IgD-negative memory B cell (primary cell): Measurements from ENCODE around the gene SND1. TPM values are rescaled to one million over a fixed set of nuclear protein-coding genes. Genes with fewer than 3 reads are reported as not detected.

Source experiments
- H3K27ac Mint-ChIP-seq, 3 donors: one replicate each; pipeline ENCODE4 v1.8.0; 2020 to 2022; ENCODE audit warnings: mild to moderate bottlenecking in 3 of 3, mixed read lengths in 3 of 3, moderate library complexity in 1 of 3
- H3K27me3 Mint-ChIP-seq: one replicate; pipeline ENCODE4 v1.8.0; 2021; ENCODE audit warnings: mixed read lengths
- H3K36me3 Mint-ChIP-seq: one replicate; pipeline ENCODE4 v1.8.0; 2020; ENCODE audit warnings: mild to moderate bottlenecking, mixed read lengths
- H3K4me1 Mint-ChIP-seq, 3 donors: one replicate each; pipeline ENCODE4 v1.8.0; 2020 to 2022; ENCODE audit warnings: mixed read lengths in 3 of 3, mild to moderate bottlenecking in 1 of 3
- H3K4me3 Mint-ChIP-seq, 4 donors: one replicate each; pipeline ENCODE4 v1.8.0; 2020 to 2022; ENCODE audit warnings: mild to moderate bottlenecking in 4 of 4, mixed read lengths in 4 of 4, moderate library complexity in 3 of 4
- H3K9me3 Mint-ChIP-seq, 3 donors: one replicate each; pipeline ENCODE4 v1.8.0; 2020 to 2021; ENCODE audit warnings: mixed read lengths in 3 of 3, mild to moderate bottlenecking in 1 of 3
- polyA plus RNA-seq: library from polyadenylated mRNA; unstranded; fragments of 300-500 nt; fragmentation: Illumina TruSeq; gene quantifications from one replicate; pipeline ENCODE4 v1.2.3, GENCODE V29; 2021

The SND1 gene
- polyA plus RNA-seq, 1 donor from 2014 or later, result 138 TPM

DNA sequence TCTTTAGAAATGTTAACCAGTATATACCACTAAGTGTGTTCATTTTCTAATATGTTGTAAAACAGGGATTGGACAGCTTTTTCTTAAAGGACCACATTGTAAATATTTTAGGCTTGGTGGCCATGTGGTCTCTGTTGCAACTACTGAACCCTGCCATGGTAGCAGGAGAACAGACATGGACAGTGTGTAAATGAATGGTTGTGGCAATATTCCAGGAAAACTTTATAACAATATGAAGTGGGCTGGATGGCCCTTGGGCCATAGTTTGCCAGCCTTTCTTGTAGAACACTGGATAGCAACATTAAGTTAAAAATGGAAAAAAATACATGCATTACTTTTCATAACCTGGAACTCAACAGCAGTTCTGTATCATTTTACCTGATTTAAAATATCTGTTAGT, 61.0 kb downstream of the SND1 start:
- H3K9me3 Mint-ChIP-seq, result no peaks in the 10 kb centered on the region
- peaks cover 30% of the 10 kb centered on the region for H3K36me3 Mint-ChIP-seq
- H3K4me1 Mint-ChIP-seq, result peaks cover 6 to 9% (median 9%) of the 10 kb centered on the region in 3 donors
- H3K4me3 Mint-ChIP-seq, result no peak overlapping the region
- no peaks in the 10 kb centered on the region for H3K27me3 Mint-ChIP-seq
- H3K27ac Mint-ChIP-seq, result no peak overlapping the region

DNA sequence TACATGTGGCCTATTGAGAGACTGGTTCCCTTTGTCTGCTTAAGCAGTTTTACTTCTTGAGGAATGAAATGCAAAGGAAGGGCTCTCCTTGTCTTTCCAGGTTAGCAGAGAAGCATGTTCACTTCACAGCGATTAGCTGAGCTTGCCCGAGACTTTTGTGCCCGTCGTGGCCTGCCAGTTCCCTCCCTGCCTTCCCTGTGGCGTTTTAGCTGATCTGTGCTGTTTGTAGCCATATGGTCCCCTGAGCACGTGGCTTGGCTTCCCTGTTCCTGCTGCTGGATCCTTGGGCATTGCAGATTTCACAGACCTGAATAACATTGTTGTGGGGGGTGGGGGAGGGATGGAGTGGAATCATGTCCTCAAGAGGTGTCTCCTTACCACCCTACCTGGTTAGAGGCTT, 61.8 kb downstream of the SND1 start:
- Mint-ChIP-seq H3K4me3 (no peak overlapping the region), H3K9me3 (no peaks in the 10 kb centered on the region), H3K27ac (no peak overlapping the region), H3K4me1 (peaks cover 4 to 9% (median 5%) of the 10 kb centered on the region in 3 donors), H3K36me3 (peaks cover 27% of the 10 kb centered on the region), H3K27me3 (no peaks in the 10 kb centered on the region)

DNA sequence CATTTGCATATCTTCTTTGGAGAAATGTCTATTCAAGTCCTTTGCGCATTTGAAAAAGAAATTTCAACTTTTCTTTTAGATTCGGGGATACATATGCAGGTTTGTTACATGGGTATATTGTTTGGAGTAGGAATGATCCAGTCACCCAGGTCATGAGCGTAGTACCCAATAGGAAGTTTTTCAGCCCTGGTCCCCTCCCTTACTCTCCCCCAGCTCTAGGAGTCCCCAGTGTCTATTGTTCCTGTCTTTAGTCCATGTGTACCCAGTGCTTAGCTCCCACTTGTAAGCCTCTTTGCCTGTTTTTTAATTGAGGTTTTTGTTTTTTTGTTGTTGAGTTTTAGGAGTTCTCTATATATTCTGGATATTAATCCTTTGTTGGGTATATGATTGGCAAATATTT, 63.3 kb downstream of the SND1 start:
- H3K4me3 Mint-ChIP-seq, result no peak overlapping the region
- H3K27me3 Mint-ChIP-seq, result no peaks in the 10 kb centered on the region
- H3K9me3 Mint-ChIP-seq, result no peaks in the 10 kb centered on the region
- H3K4me1 Mint-ChIP-seq, result peaks cover 3 to 9% (median 5%) of the 10 kb centered on the region in 3 donors
- H3K36me3 Mint-ChIP-seq, result peaks cover 28% of the 10 kb centered on the region
- H3K27ac Mint-ChIP-seq, result no peak overlapping the region

DNA sequence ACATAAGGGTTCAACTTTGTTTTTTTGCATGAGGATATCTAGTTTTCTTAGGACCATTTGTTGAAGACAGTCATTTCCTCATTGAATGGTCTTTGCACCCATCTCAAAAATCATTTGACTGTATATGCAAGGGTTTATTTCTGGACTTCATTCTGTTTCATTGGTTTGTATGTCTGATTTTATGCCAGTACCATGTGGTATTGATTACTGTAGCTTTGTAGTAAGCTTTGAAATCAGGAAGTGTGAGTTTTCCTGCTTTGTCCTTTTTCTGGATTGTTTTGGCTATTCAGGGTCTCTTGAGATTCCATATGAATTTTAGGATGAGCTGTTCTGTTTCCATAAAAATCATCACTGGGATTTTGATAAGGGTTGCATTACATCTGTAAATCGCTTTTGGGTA, 63.9 kb downstream of the SND1 start:
- Mint-ChIP-seq H3K27ac (no peak overlapping the region), H3K27me3 (no peaks in the 10 kb centered on the region), H3K36me3 (peaks cover 25% of the 10 kb centered on the region)

DNA sequence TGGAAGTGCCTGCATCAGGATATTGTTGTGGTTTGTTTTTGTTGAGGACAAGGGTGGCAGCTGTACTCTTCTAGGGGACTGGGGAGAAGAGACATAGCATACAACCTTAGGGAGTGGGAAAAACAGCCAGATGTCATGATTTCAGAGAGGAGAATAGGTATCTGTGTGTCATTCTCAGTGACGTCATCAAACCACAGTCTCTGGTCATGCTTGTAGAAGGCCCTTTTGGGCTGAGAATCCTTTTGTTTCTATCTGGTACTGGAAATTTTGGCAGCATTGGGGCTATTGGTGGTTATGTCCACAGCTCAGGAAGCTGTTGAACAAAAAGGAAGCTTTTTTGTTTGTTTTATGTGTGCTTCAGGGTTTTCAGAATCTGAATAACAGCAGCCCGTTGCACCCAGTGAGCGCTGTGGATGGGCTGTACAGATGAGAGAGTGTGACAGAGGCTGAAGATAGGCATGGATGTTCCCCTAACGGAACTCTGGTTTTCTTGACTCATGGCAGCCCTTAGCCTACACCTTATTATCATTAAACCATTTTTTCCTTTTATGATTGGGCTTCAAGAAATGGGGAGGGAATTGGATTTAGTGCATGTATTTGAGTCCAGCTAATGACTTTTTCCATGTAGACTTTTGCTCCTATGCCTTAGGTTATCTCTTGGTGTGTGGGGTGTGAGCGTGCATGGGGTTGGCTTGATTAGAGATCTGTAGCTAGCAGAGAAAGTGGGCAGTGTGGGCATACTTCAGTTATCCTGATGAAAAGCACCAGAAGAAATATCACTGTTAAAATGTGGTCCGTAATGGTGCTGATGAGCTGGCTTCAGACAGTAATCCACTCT, 65.7 kb downstream of the SND1 start:
- Mint-ChIP-seq H3K27me3 (no peaks in the 10 kb centered on the region), H3K27ac (no peak overlapping the region), H3K4me1 (peaks cover 3 to 9% (median 5%) of the 10 kb centered on the region in 3 donors), H3K36me3 (peaks cover 24% of the 10 kb centered on the region), H3K4me3 (no peak overlapping the region), H3K9me3 (no peaks in the 10 kb centered on the region)

More for the DNA sequence above, 63.9 kb downstream of the SND1 start:
- Mint-ChIP-seq H3K4me1 (peaks cover 3 to 9% (median 5%) of the 10 kb centered on the region in 3 donors), H3K4me3 (no peak overlapping the region), H3K9me3 (no peaks in the 10 kb centered on the region)

DNA sequence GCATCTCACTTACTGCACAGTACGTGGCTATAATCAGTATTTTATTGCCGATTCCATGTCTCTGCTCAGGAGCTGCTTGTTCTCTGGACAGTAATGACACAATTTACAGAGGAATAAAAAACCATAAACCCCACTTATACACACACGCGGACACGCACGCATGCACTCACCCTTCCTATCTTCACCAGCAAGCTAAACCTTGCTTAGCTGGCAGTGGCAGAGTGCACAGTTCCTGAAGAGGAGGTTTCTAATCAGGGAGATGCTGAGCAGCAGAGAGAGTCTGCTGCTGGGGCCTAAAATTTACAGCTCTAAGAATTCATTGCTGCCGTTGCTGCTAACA, 66.3 kb downstream of the SND1 start:
- Mint-ChIP-seq H3K27me3 (no peaks in the 10 kb centered on the region), H3K27ac (no peak overlapping the region), H3K4me1 (peaks cover 3 to 9% (median 5%) of the 10 kb centered on the region in 3 donors), H3K36me3 (peaks cover 24% of the 10 kb centered on the region), H3K9me3 (no peaks in the 10 kb centered on the region), H3K4me3 (no peak overlapping the region)

DNA sequence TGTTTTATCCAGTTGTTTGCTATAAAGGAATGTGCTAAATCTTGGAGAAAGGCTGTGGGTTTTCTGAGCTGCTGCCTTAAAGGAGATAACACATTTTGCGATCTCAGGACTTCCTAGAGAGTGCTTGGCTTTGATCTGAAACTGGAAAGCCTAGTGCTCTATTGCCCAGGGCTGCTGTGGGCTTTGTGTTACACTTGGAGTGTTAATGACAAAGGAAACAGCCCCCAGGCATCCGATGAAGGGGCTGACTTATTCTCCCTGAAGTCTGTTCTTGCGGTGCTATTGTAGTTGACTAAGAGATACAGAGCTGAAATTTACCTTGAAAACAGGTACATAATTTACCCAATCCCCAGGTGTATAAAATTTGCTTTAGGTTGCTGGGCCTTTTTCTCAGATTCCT, 74.5 kb downstream of the SND1 start:
- Mint-ChIP-seq H3K4me3 (no peak overlapping the region), H3K4me1 (peaks cover 2 to 9% (median 3%) of the 10 kb centered on the region in 3 donors), H3K27me3 (no peaks in the 10 kb centered on the region), H3K27ac (no peak overlapping the region), H3K36me3 (peaks cover 18% of the 10 kb centered on the region), H3K9me3 (no peaks in the 10 kb centered on the region)

DNA sequence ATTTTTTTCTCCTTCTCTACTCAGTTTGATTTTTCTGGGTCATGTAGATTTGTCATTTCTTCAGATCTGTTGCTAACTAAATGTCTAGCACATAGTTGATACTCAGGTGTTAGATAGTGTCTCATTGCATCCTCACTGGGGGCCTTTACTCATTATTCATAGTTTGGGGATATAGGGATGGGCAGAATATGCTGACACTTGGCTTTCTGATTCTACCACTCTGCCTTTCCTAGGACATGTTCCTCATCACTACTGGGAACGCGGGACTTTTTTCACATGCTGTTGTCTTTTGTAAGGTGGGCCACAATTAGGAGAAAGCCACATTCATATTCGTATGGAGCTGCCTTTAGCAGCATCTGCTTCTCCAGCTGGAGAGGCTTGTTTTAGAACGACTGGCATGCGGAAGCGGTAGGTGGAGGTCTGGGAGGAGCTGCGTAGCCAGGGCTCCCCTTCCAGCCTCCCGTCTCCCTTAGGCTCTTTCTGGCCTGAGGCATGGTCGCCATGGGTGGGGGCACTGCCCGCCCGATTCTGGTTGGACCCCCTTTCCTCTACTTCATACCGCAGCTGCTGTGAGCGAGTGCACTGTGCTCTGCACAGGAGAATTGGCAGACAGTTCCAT, 78.8 kb downstream of the SND1 start:
- Mint-ChIP-seq H3K27me3 (no peaks in the 10 kb centered on the region), H3K27ac (no peak overlapping the region), H3K9me3 (no peaks in the 10 kb centered on the region), H3K4me1 (peaks cover 2 to 5% (median 3%) of the 10 kb centered on the region in 3 donors), H3K36me3 (peaks cover 7% of the 10 kb centered on the region), H3K4me3 (no peak overlapping the region)

DNA sequence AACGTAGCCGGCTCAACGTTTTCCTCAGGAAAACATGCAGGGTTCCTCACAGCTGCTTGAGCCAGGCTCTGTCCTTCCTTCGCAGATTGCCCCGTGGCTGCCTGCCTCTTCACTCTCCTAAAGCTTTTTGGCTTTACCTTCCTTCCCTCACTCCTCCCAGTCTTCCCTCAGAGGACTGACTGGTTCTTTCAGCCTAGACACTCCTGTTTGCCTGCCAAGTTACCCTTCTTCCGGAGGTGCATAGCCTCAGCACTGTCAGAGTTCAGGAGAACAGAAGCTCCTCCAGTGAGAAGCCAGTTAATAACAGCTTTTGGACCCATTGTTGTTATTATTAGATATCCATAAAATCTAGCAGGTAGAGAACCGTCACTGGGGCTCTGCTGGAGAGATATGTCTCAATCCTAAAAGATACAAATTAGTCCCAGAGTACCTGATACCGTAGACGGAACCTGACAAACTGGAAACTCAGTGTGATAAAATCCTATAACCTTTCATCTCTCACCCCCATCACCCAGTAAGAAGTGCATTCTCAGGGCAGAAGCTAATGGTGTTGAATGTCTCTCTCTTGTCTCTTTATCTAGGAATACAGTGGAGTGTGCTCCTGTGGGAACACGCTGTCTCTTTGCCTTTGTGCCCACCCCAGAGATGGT, 79.6 kb downstream of the SND1 start:
- H3K36me3 Mint-ChIP-seq, result peaks cover 7% of the 10 kb centered on the region
- peaks cover 2 to 5% (median 3%) of the 10 kb centered on the region in 3 donors for H3K4me1 Mint-ChIP-seq
- H3K27ac Mint-ChIP-seq, result no peak overlapping the region
- H3K27me3 Mint-ChIP-seq, result no peaks in the 10 kb centered on the region
- H3K9me3 Mint-ChIP-seq, result no peaks in the 10 kb centered on the region
- H3K4me3 Mint-ChIP-seq, result no peak overlapping the region

DNA sequence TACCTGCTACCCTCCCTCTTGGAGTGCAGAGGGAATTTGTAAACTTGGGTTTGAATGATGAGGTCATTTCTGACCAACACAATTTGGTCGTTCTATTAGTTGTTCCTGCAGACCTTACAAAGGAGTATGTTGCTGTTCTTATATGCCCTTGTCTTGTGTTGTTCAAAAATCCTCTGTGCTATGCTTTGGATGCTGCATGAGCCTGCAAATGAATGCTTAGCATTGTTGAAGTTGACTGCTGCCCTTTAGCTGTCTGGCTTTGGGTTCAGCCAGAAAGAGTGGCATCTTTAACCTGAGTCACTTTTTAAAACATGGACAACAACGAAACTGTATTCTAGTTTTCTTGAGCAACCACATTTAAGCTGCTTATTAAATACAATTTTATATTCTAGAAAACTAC, 80.3 kb downstream of the SND1 start:
- Mint-ChIP-seq H3K27me3 (no peaks in the 10 kb centered on the region), H3K27ac (no peak overlapping the region), H3K9me3 (no peaks in the 10 kb centered on the region), H3K36me3 (peaks cover 8% of the 10 kb centered on the region), H3K4me1 (peaks cover 2 to 5% (median 3%) of the 10 kb centered on the region in 3 donors), H3K4me3 (no peak overlapping the region)

DNA sequence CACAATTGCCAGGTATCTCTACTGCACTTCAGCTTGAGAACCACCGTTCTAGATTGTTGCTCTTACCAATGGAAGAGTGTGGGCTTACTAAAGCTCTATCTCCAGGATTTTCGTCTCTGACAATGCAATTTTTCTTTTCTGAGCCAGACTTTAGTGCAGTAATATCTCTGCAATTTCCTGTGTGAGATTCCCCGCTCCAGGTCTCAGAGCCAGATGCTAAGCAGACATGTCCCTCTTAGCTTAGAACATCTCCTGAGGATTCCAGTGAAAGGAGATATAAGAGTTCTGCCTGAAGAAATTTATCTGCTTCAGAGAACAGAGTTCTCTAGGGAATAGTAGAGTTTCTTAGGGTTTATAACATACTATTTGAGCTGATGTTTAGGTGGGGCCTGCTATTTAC, 82.0 kb downstream of the SND1 start:
- H3K9me3 Mint-ChIP-seq, result no peaks in the 10 kb centered on the region
- H3K36me3 Mint-ChIP-seq, result peaks cover 9% of the 10 kb centered on the region
- H3K27me3 Mint-ChIP-seq, result no peaks in the 10 kb centered on the region
- no peak overlapping the region for H3K27ac Mint-ChIP-seq
- H3K4me1 Mint-ChIP-seq, result peaks cover 4 to 9% (median 7%) of the 10 kb centered on the region in 3 donors
- no peak overlapping the region for H3K4me3 Mint-ChIP-seq

DNA sequence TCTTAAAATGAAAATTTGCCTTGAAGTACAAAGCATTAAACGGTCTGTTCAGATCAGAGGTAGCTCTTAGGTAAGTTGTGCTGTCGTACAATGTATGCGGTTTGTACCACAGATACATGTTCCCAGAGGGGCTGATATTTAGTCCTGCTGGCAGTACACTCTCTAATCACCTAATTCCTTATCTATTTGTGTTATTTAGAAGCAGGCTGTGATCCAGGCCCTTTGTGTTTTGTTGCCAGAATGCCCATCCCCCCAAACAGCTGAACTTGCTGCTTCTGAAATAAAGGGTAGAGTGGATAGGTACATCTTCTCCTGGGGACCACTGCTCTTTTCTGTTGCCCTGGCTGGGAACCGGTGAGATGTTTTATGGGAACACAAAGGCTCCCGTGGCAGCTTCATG, 84.5 kb downstream of the SND1 start:
- Mint-ChIP-seq H3K27ac (no peak overlapping the region), H3K27me3 (no peaks in the 10 kb centered on the region), H3K9me3 (no peaks in the 10 kb centered on the region), H3K4me3 (no peak overlapping the region), H3K36me3 (peaks cover 8% of the 10 kb centered on the region), H3K4me1 (peaks cover 8 to 12% (median 12%) of the 10 kb centered on the region in 3 donors)

DNA sequence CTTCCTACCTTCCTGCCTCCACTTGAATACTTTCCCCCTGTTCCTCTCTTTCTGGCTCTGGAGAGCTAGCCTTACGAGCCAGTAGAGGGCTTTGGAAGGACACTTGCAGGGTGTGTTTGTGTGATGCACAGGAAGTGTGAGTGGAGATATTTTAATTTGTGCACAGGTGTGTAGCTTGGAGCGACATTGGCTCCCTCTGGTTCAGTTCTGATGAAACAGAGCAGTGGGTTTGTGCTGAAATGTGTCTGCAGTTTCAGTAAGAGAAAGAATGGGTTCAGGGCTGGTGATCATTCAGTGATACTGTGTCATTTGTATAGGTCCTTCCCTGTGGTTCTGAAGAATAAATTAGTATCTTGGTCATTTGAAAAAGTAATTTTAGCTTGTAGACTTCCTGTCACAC, 86.9 kb downstream of the SND1 start:
- Mint-ChIP-seq H3K4me3 (no peak overlapping the region), H3K27me3 (no peaks in the 10 kb centered on the region), H3K27ac (no peak overlapping the region), H3K4me1 (peaks cover 8 to 18% (median 14%) of the 10 kb centered on the region in 3 donors), H3K36me3 (peaks cover 11% of the 10 kb centered on the region), H3K9me3 (no peaks in the 10 kb centered on the region)

DNA sequence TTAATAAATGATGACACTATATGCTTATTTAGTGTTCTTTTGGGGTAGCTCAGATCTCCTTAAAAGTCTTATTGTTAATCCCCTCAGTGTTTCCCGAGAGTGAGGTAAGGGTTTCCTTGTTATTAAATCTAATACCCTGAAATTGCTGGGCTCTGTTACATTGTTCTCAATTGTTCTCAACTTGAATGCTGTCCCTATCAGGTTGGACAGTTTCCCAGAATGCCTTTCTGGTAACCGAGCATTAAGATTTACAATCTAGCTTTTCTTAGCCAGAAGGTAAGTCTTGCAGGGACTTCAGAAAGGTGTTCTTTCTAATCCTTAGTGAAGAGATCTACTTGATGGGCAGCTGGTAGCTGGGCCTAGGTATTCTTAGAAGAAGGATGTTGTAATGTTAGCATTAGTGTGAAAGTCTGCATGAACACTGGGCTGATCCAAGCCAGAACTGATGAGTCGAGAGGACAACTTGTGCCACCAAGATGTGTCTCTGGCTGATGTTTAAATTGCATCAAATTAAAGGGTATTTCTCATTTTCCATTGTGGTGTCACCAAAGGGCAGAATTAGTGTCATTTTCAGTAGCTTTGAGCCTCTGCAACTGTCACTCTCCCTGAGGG, 89.9 kb downstream of the SND1 start:
- Mint-ChIP-seq H3K4me3 (no peak overlapping the region), H3K27ac (no peak overlapping the region), H3K36me3 (peaks cover 16% of the 10 kb centered on the region), H3K4me1 (peaks cover 10 to 26% (median 25%) of the 10 kb centered on the region in 3 donors), H3K9me3 (no peaks in the 10 kb centered on the region), H3K27me3 (no peaks in the 10 kb centered on the region)

DNA sequence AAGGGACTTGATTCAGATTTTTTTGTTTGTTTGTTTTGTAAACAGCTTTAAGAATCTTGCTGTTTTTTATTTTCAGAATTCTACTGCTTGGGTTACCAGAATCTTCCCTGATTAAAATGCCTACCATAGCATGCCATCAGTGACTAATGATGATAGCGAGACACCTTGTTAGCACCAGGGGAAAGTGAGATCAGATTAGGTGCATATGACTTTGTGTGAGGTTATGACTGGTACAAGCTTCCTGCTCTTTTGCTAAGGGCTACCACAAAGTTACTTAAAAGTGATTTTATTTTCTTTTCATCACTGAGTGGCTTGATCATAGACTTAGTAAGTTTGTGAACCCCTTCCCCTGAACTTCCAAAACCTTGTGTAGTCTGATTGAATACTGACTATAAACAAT, 93.5 kb downstream of the SND1 start:
- Mint-ChIP-seq H3K27ac (no peak overlapping the region), H3K36me3 (peaks cover 13% of the 10 kb centered on the region), H3K4me3 (no peak overlapping the region), H3K9me3 (peaks cover 0 to 2% (median 0%) of the 10 kb centered on the region in 3 donors), H3K27me3 (no peaks in the 10 kb centered on the region), H3K4me1 (peaks cover 7 to 30% (median 15%) of the 10 kb centered on the region in 3 donors)
